Measurements from ENCODE around the gene SLC44A1.

SLC44A1 gene

GRCh38 chr9:105391288-105391687, 146.8 kb downstream of the SLC44A1 start:
- Histone ChIP-seq H3K4me1 (ENCODE audit: insufficient read depth, low read length, severe bottlenecking) (peaks cover 4% of the 10 kb centered on the region), H3K27me3 (ENCODE audit: insufficient read depth, low read length) (no peaks in the 10 kb centered on the region), H3F3A (ENCODE audit: insufficient read depth, low read length) (0 out of 2 replicates have a peak, but pooled peaks cover 7% of the 10 kb centered on the region), H3K27ac (ENCODE audit: low read depth, low read length, poor library complexity, severe bottlenecking) (no peak overlapping the region), H4K20me1 (ENCODE audit: insufficient read depth, low read length) (no peaks in the 10 kb centered on the region), H3K79me2 (ENCODE audit: insufficient read depth, low read length) (no peaks in the 10 kb centered on the region), H3K9me3 (ENCODE audit: low read length) (no peaks in the 10 kb centered on the region), H3K4me2 (ENCODE audit: low read length) (no peak overlapping the region), H3K36me3 (ENCODE audit: insufficient read depth, low read length) (peaks cover 25% of the 10 kb centered on the region; the same call in 1 of the 2 replicates), H3K4me3 (ENCODE audit: low read depth, low read length, poor library complexity, severe bottlenecking) (no peak overlapping the region), H2AFZ (ENCODE audit: low read length) (no peak overlapping the region), H3K9me2 (ENCODE audit: low read depth, low read length) (no peaks in the 10 kb centered on the region), H3K9ac (ENCODE audit: low read length) (no peak overlapping the region)
- TF ChIP-seq CTCF (IDR thresholded peaks at IDR 0.05; ENCODE audit: low read length) (no peak), EZH2 (IDR thresholded peaks at IDR 0.05; ENCODE audit: borderline replicate concordance, low read length) (no peak)

- Histone ChIP-seq H3K36me3 (ENCODE audit: insufficient read depth, low read length) (peaks cover 25% of the 10 kb centered on the region; the same call in 1 of the 2 replicates), H2AFZ (ENCODE audit: low read length) (no peak overlapping the region), H3K27ac (ENCODE audit: low read depth, low read length, poor library complexity, severe bottlenecking) (no peak overlapping the region), H3K4me3 (ENCODE audit: low read depth, low read length, poor library complexity, severe bottlenecking) (no peak overlapping the region), H3K27me3 (ENCODE audit: insufficient read depth, low read length) (no peaks in the 10 kb centered on the region), H4K20me1 (ENCODE audit: insufficient read depth, low read length) (no peaks in the 10 kb centered on the region), H3F3A (ENCODE audit: insufficient read depth, low read length) (0 out of 2 replicates have a peak, but pooled peaks cover 7% of the 10 kb centered on the region), H3K79me2 (ENCODE audit: insufficient read depth, low read length) (no peaks in the 10 kb centered on the region), H3K9ac (ENCODE audit: low read length) (no peak overlapping the region), H3K4me1 (ENCODE audit: insufficient read depth, low read length, severe bottlenecking) (peaks cover 3% of the 10 kb centered on the region), H3K9me2 (ENCODE audit: low read depth, low read length) (no peaks in the 10 kb centered on the region), H3K4me2 (ENCODE audit: low read length) (no peak overlapping the region), H3K9me3 (ENCODE audit: low read length) (no peaks in the 10 kb centered on the region)
- TF ChIP-seq CTCF (IDR thresholded peaks at IDR 0.05; ENCODE audit: low read length) (no peak), EZH2 (IDR thresholded peaks at IDR 0.05; ENCODE audit: borderline replicate concordance, low read length) (no peak)
Measured at GRCh38 chr9:105392531-105392930, 148.1 kb downstream of the SLC44A1 start.

GRCh38 chr9:105393576-105394344, 149.3 kb downstream of the SLC44A1 start:
- H3K4me3 ChIP-seq (ENCODE audit: low read depth, low read length, poor library complexity, severe bottlenecking): no peak overlapping the region
- no peak overlapping the region for H3K9ac ChIP-seq (ENCODE audit: low read length)
- H3K9me2 ChIP-seq (ENCODE audit: low read depth, low read length): no peaks in the 10 kb centered on the region
- no peak for TF ChIP-seq EZH2 (IDR thresholded peaks at IDR 0.05; ENCODE audit: borderline replicate concordance, low read length)
- TF ChIP-seq CTCF (IDR thresholded peaks at IDR 0.05; ENCODE audit: low read length): no peak
- H3F3A ChIP-seq (ENCODE audit: insufficient read depth, low read length): 0 out of 2 replicates have a peak, but pooled peaks cover 7% of the 10 kb centered on the region
- no peaks in the 10 kb centered on the region for H3K9me3 ChIP-seq (ENCODE audit: low read length)
- H3K27me3 ChIP-seq (ENCODE audit: insufficient read depth, low read length): no peaks in the 10 kb centered on the region
- peaks cover 20% of the 10 kb centered on the region; the same call in 1 of the 2 replicates for H3K36me3 ChIP-seq (ENCODE audit: insufficient read depth, low read length)
- no peaks in the 10 kb centered on the region for H3K79me2 ChIP-seq (ENCODE audit: insufficient read depth, low read length)
- H4K20me1 ChIP-seq (ENCODE audit: insufficient read depth, low read length): no peaks in the 10 kb centered on the region
- peaks cover 3% of the 10 kb centered on the region for H3K4me1 ChIP-seq (ENCODE audit: insufficient read depth, low read length, severe bottlenecking)
- no peak overlapping the region for H2AFZ ChIP-seq (ENCODE audit: low read length)
- no peak overlapping the region for H3K4me2 ChIP-seq (ENCODE audit: low read length)
- no peak overlapping the region for H3K27ac ChIP-seq (ENCODE audit: low read depth, low read length, poor library complexity, severe bottlenecking)

Data from OCI-LY1 (cell line).